K562 (cell line): Measurements from ENCODE around the gene NT5C. TPM values are rescaled to one million over a fixed set of nuclear protein-coding genes. Genes with fewer than 3 reads are reported as not detected.
A peak's percentile ranks its signal among the peaks of the same experiment; 100 is the strongest.

ENCODE experiments used
- GABPB1 ChIP-seq: sonication (generic); formaldehyde crosslinking; IDR thresholded peaks from 2 replicates; pipeline ENCODE4 v1.8.0; 2022; ENCODE audit warnings: mild to moderate bottlenecking, missing genetic modification reagents
- NR2C1 ChIP-seq, 2 experiments: fragments of 450-650 bp; IDR thresholded peaks; 2 replicates each; pipeline ENCODE4 v1.6.1; 2017; ENCODE audit warnings: mild to moderate bottlenecking in 2 of 2, antibody characterized with exemption in 1 of 2, inconsistent platforms in 1 of 2, missing compliant biosample characterization in 1 of 2, missing genetic modification characterization in 1 of 2
- ZBTB33 ChIP-seq: sonication (generic); formaldehyde crosslinking; IDR thresholded peaks from 2 replicates; pipeline ENCODE4 v1.8.1; 2023; ENCODE audit warnings: mild to moderate bottlenecking, missing genetic modification reagents
- ZNF217 ChIP-seq: sonication (generic); formaldehyde crosslinking; IDR thresholded peaks from 2 replicates; pipeline ENCODE4 v1.8.0; 2022; ENCODE audit warnings: mild to moderate bottlenecking, missing genetic modification reagents
- ZNF740 ChIP-seq, 3 experiments: fragments of 200-800 bp in 1 of 3; sonication (Bioruptor generic) in 1 of 3; sonication (generic) in 1 of 3; formaldehyde crosslinking in 1 of 3; IDR thresholded peaks; 2 replicates each; pipeline versions ENCODE4 v1.6.1 to v1.8.0; 2016 to 2022; ENCODE audit warnings: mild to moderate bottlenecking in 2 of 3, missing compliant biosample characterization in 2 of 3, missing genetic modification characterization in 2 of 3, missing genetic modification reagents in 1 of 3
- polyA plus RNA-seq, 8 experiments: library from polyadenylated mRNA; depleted of rRNA in 4 of 8; stranded (reverse) in 5 of 8; unstranded in 3 of 8; fragments of >200 nt; fragmentation: Nextera tagmentation in 2 of 8; fragmentation: Illumina TruSeq in 1 of 8; extraction: Ambion mirVana in 2 of 8; extraction: Trizol in 1 of 8; gene quantifications; 2 replicates each; pipeline versions ENCODE4 v1.2.1 to v1.2.3, GENCODE V29; 2011 to 2014; ENCODE audit warnings: inconsistent platforms in 1 of 8, missing spikeins in 1 of 8
- total RNA-seq, 7 experiments: library from RNA; depleted of rRNA in 6 of 7; stranded (reverse); fragments of >200 nt in 6 of 7; fragmentation: Illumina TruSeq in 2 of 7; extraction: Trizol in 2 of 7; gene quantifications; 2 replicates each; pipeline versions ENCODE4 v1.2.1 to v1.2.3, GENCODE V29; 2011 to 2021; ENCODE audit warnings: low replicate concordance in 1 of 7

NT5C gene
- total and polyA plus RNA-seq, 9 of the 15 experiments (the other 6 are each of a cell fraction or from before 2014, with no cell fraction given) = 2.9 to 205 (median 45.0) TPM

- TF ChIP-seq ZNF740 (CRISPR knock-in tag; IDR thresholded peaks at IDR 0.05) (no peak), ZNF740 (tag; IDR thresholded peaks at IDR 0.05) (0 out of 4 replicates have a peak, but pooled peaks of 1 of the 2 experiments have one; percentile 22), GABPB1 (CRISPR knock-in tag) (no peak), NR2C1 (IDR thresholded peaks at IDR 0.05) (peak; percentile 35; the same call in 1 of the 2 replicates), NR2C1 (tag; IDR thresholded peaks at IDR 0.05) (peak; percentile 17; the same call in 1 of the 2 replicates), ZBTB33 (CRISPR knock-in tag) (no peak), ZNF217 (CRISPR knock-in tag) (no peak)
These were observed 40.4 kb downstream of the NT5C start (continued) for GRCh38 chr17:75090871-75091854.
